Progenitor cell of endocrine pancreas (in vitro differentiated cells): ENCODE measurements around the gene MEI1. TPM values are rescaled to one million over a fixed set of nuclear protein-coding genes. Genes with fewer than 3 reads are reported as not detected.

Experiments used
- DNase-seq: peaks from one replicate; pipeline ENCODE4 v3.0.0; 2021; ENCODE audit warnings: low spot score; ENCODE audit not compliant: unreplicated experiment
- H3K27ac Mint-ChIP-seq: 2 replicates; pipeline ENCODE4 v1.8.0; 2021; ENCODE audit warnings: mild to moderate bottlenecking, moderate library complexity, mixed read lengths
- H3K27me3 Mint-ChIP-seq: 2 replicates; pipeline ENCODE4 v1.8.0; 2021; ENCODE audit warnings: mixed read lengths
- H3K36me3 Mint-ChIP-seq: 2 replicates; pipeline ENCODE4 v1.8.0; 2022; ENCODE audit warnings: mixed read lengths; ENCODE audit not compliant: insufficient read depth
- H3K4me1 Mint-ChIP-seq: 2 replicates; pipeline ENCODE4 v1.8.0; 2021; ENCODE audit warnings: low read depth, mixed read lengths
- H3K4me3 Mint-ChIP-seq: 2 replicates; pipeline ENCODE4 v1.8.0; 2021; ENCODE audit warnings: low read depth, mild to moderate bottlenecking, moderate library complexity, mixed read lengths
- H3K9me3 Mint-ChIP-seq: 2 replicates; pipeline ENCODE4 v1.8.0; 2021; ENCODE audit warnings: low read depth, mixed read lengths
- total RNA-seq: library from RNA; stranded (reverse); gene quantifications from 2 replicates; pipeline ENCODE4 v1.2.1, GENCODE V29; 2021
- TF ChIP-seq, protein P1 (sequence below): fragments of 200-600 bp; sonication (generic); IDR thresholded peaks from one replicate; pipeline ENCODE4 v1.5.0; 2021; ENCODE audit warnings: antibody characterized with exemption, mild to moderate bottlenecking; ENCODE audit not compliant: unreplicated experiment

MEI1 gene
- total RNA-seq, 1 donor from 2014 or later = 1.0 TPM

DNA sequence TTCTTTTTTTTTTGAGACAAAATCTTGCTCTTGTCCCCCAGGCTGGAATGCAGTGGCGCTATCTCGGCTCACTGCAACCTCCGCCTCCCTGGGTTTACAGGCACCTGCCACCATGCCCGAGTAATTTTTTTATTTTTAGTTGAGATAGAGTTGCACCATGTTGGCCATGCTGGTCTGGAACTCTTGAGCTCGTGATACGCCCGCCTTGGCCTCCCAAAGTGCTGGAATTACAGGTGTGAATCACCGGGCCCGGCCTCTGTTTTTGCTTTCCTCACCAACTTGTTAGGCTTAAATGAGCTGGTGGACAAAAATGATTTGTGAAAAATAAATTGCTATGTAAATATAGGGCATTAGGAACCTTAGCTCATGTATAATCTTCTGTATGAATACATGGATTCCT is 3.5 kb downstream of the MEI1 start:
- TF ChIP-seq, protein P1, sequence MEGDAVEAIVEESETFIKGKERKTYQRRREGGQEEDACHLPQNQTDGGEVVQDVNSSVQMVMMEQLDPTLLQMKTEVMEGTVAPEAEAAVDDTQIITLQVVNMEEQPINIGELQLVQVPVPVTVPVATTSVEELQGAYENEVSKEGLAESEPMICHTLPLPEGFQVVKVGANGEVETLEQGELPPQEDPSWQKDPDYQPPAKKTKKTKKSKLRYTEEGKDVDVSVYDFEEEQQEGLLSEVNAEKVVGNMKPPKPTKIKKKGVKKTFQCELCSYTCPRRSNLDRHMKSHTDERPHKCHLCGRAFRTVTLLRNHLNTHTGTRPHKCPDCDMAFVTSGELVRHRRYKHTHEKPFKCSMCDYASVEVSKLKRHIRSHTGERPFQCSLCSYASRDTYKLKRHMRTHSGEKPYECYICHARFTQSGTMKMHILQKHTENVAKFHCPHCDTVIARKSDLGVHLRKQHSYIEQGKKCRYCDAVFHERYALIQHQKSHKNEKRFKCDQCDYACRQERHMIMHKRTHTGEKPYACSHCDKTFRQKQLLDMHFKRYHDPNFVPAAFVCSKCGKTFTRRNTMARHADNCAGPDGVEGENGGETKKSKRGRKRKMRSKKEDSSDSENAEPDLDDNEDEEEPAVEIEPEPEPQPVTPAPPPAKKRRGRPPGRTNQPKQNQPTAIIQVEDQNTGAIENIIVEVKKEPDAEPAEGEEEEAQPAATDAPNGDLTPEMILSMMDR = no peak
- Mint-ChIP-seq H3K27me3 (peaks cover 8% of the 10 kb centered on the region), H3K4me1 (no peaks in the 10 kb centered on the region), H3K4me3 (no peak overlapping the region), H3K27ac (no peak overlapping the region), H3K36me3 (no peaks in the 10 kb centered on the region), H3K9me3 (no peaks in the 10 kb centered on the region)
- DNase-seq = no peak

DNA sequence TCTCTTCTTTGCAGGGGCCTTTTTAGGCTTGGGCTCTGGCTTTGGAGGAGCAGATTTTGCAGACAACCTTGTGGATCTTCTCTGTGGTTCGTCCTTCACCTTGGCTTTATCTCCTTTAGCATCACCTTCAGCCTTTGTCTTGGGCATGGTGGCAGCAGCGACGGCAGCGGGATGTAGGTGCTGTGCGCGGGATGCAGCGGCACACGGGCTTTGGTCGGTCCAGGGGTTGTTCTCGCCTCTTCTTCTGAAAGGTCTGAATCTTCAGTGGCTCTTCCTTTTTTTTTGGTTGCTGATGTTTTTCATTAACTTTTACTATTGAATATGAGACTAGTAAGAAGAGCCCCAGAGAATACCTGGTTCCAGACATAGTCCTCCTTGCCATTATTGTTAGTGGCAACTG is 10.0 kb downstream of the MEI1 start:
- H3K27me3 Mint-ChIP-seq = peaks cover 32% of the 10 kb centered on the region
- no peak overlapping the region for H3K4me3 Mint-ChIP-seq
- no peaks in the 10 kb centered on the region for H3K9me3 Mint-ChIP-seq
- H3K36me3 Mint-ChIP-seq = no peaks in the 10 kb centered on the region
- no peaks in the 10 kb centered on the region for H3K4me1 Mint-ChIP-seq
- H3K27ac Mint-ChIP-seq = no peak overlapping the region
- TF ChIP-seq, protein P1 = no peak
- no peak for DNase-seq

DNA sequence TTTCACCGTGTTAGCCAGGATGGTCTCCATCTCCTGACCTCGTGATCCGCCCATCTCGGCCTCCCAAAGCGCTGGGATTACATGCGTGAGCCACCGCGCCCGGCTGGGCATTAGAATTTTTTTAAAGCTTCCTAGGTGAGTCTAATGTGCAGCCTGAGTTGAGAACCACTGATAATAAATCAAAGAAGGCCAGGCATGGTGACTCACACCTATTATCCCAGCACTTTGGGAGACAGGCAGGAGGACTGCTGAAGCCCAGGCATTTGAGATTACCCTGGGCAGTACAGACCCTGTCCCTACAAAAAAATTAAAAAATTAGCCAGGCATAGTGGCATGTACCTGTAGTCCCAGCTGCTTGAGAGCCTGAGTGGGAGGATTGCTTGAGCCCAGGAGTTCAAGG is 13.7 kb downstream of the MEI1 start:
- TF ChIP-seq, protein P1 = no peak
- Mint-ChIP-seq H3K27ac (no peak overlapping the region), H3K4me1 (no peaks in the 10 kb centered on the region), H3K36me3 (no peaks in the 10 kb centered on the region), H3K9me3 (no peaks in the 10 kb centered on the region), H3K4me3 (no peak overlapping the region), H3K27me3 (peaks cover 26% of the 10 kb centered on the region)
- DNase-seq = no peak

DNA sequence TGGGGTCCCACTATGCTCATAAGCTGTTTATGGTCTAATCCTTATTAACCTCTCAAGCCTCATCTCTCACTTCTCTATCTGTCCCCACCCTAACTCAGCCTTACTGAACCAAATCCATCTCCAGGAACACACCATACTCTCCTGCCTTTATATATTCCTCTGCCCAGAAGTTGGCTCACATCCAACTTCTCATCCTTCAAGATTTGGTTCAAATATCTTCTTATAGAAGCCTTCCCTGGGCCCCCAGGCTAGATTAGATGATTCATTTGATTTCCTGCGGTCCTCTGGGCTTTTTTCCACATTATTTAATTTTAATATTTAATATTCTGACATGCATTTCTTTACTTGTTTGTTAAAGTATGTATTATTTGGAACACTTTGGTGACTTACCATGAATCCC is 23.2 kb downstream of the MEI1 start:
- Mint-ChIP-seq H3K27me3 (no peaks in the 10 kb centered on the region), H3K27ac (no peak overlapping the region), H3K9me3 (no peaks in the 10 kb centered on the region), H3K36me3 (no peaks in the 10 kb centered on the region), H3K4me3 (no peak overlapping the region), H3K4me1 (no peaks in the 10 kb centered on the region)
- TF ChIP-seq, protein P1 = no peak
- DNase-seq = no peak

DNA sequence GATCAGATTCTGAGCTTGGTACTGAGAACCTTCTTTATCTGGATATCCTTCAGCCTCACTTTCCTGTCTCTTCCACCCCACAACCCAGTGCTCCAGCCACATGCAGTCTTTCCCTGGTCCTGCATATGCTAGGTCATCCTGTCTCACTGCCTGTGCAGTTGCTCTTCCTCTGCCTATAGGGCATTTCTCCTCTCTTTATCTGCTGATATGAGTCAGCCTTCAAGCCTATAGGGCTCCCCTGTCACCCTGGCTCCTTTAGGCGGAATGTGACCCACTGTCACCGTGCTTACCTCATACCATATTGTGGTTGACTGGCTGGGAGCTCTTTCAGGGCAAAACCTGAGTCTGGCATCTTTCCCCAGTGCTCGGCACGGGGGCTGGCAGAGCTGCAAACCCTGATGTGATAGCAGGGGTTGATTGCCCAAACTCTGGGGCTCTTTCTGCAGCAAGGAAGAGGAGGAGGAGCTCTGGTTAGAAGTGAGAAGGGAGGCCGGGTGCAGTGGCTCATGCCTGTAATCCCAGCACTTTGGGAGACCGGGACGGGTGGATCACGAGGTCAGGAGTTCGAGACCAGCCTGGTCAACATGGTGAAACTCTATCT is 26.3 kb downstream of the MEI1 start:
- TF ChIP-seq, protein P1 = no peak
- no peaks in the 10 kb centered on the region for H3K27me3 Mint-ChIP-seq
- no peaks in the 10 kb centered on the region for H3K36me3 Mint-ChIP-seq
- H3K27ac Mint-ChIP-seq = no peak overlapping the region
- H3K4me1 Mint-ChIP-seq = no peaks in the 10 kb centered on the region
- no peak overlapping the region for H3K4me3 Mint-ChIP-seq
- H3K9me3 Mint-ChIP-seq = no peaks in the 10 kb centered on the region
- DNase-seq = no peak
